GM20000 (cell line): ENCODE results near the gene MATN4.

Experiments
- DNase-seq: peaks from one replicate; pipeline ENCODE4 v3.0.0; 2012; ENCODE audit warnings: low spot score
- CTCF ChIP-seq: IDR thresholded peaks from 2 replicates; pipeline ENCODE4 v1.5.1; 2012; ENCODE audit warnings: mild to moderate bottlenecking, control low read depth; ENCODE audit errors: extremely low read depth, missing control alignments

Gene MATN4

GRCh38 chr20:45263556-45264266 is 44.4 kb downstream of the MATN4 start:
- no peak for DNase-seq
- no peak for TF ChIP-seq CTCF

GRCh38 chr20:45258664-45259063 is 49.4 kb downstream of the MATN4 start:
- DNase-seq: no peak
- TF ChIP-seq CTCF: no peak

DNA sequence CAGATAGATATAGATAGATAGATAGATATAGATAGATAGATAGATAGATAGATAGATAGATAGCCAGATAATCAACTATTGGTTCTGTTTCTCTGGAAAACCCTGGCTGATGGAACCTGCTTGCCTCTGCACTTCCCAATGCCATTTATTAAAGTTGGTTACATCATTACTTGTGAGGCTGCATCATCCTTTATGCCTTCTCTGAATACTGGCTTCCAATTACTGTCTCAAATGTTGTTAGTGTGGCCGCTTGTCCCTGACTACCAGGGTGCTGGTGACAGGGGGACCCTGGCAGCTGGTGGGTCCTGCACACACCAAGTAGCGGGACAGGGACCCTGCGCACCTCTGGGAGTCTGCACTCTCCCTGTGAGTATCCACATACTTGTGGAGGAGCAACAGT is 49.8 kb downstream of the MATN4 start:
- TF ChIP-seq CTCF: no peak
- no peak for DNase-seq

- no peak for DNase-seq
- no peak for TF ChIP-seq CTCF
Measured at GRCh38 chr20:45257711-45258110, 50.4 kb downstream of the MATN4 start.

DNA sequence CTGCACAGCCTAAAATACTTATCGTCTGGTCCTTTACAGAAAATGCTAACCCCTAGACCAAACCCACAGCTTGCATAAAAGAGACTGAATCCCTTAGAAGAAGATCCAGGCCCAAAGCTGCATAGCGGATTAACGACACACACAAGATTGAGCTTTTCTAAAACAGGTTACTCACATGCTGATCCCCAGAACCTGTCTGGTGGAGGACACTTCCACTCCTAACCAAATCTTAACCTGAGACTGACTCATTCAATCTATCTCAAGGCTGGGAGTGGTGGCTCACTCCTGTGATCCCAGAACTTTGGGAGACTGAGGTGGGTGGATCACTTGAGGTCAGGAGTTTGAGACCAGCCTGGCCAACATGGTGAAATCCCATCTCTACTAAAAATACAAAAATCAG is 50.9 kb downstream of the MATN4 start:
- TF ChIP-seq CTCF: no peak
- DNase-seq: no peak

GRCh38 chr20:45254383-45255262 is 53.5 kb downstream of the MATN4 start, which contains the start of gene SLPI:
TSS of gene SLPI (minus strand) at chr20:45254564. CDS start at chr20:45254543, 21 bp downstream.
- DNase-seq: peak; percentile 31
- TF ChIP-seq CTCF: no peak

DNA sequence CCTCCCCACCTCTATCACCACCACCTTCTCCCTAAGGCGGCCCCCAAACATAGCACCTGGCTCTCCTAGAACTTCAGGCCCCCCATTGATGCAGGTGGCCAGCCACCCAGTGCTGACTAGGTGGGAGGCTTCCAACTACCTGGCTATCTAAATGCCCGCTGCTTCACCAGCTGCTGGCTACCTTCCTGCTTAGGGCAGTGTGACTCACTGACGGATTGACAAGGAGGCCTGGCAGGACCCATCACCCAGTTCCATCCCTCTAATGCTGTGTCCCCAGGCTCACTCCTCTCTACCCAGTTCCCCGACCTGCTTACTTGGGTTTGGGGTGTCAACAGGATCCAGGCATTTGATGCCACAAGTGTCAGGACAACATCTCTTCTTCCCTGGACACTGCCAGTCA is 54.8 kb downstream of the MATN4 start:
- no peak for TF ChIP-seq CTCF
- no peak for DNase-seq
